ENCODE results near the gene KIF6.
"Not testable (repeated sequence)": the region's sequence is repeated elsewhere in the genome, so short reads cannot be mapped to it uniquely, and the experiment has no call there.

KIF6 gene, protein sequence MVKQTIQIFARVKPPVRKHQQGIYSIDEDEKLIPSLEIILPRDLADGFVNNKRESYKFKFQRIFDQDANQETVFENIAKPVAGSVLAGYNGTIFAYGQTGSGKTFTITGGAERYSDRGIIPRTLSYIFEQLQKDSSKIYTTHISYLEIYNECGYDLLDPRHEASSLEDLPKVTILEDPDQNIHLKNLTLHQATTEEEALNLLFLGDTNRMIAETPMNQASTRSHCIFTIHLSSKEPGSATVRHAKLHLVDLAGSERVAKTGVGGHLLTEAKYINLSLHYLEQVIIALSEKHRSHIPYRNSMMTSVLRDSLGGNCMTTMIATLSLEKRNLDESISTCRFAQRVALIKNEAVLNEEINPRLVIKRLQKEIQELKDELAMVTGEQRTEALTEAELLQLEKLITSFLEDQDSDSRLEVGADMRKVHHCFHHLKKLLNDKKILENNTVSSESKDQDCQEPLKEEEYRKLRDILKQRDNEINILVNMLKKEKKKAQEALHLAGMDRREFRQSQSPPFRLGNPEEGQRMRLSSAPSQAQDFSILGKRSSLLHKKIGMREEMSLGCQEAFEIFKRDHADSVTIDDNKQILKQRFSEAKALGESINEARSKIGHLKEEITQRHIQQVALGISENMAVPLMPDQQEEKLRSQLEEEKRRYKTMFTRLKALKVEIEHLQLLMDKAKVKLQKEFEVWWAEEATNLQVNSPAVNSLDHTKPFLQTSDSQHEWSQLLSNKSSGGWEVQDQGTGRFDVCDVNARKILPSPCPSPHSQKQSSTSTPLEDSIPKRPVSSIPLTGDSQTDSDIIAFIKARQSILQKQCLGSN

GRCh38 chr6:39724787-39725631, at the start of gene KIF6:
Gene KIF6, minus strand, starts transcription at chr6:39725408. Its CDS starts 98 bp downstream, at chr6:39725310.
- peak; percentile 98 for DNase-seq

DNA sequence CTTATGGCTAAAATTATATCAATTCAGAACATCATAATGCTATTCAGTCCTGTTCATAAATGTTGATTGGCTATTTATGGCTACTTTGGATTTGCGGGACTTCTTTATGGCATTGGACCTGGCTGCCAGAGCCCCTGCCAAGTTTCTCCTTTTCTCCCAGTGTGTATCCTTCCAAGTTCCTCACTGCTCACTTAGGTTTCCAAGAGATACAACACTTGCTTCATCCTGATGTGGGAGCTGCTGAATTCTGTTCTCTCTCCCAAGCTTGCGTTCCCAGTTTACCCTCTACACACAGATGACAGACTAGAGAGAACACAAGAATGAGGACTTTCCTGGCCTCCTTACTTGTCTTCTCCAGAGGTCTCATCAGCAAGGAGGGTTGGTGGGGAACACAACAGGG, 48.6 kb upstream of the KIF6 start:
- DNase-seq, result no peak

DNA sequence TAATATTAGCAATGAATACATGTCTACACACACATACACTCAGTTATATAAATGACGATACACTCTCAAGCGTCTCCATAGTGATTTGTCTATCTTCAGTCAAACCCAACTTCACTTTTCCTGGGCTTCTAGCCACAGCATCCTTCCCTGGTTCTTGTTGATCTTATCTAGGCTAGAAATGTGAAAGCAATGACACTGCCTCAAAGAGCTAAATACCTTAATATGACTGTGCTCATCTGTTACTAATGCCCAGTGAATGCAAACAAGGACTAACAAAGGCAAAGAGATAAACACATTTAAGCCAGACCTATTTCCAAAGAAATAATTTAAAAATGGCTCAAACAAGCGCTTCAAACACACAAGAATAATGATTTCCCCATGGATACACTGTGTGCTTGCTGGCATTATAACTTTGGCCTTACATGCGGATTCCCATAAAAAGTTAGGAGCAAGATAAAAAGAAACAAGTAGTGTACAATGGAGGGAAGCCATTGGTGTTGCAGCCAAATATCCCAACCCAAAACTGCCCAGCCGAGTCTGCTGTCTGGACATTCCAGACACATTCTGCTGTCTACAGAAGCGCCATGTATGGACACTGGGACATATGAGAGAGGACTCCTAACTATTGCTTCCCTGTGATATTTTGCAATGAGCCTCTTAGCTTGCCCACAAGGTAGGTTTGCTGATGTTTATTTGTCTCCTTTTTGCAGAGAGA, 47.5 kb upstream of the KIF6 start:
- DNase-seq, result no peak

DNA sequence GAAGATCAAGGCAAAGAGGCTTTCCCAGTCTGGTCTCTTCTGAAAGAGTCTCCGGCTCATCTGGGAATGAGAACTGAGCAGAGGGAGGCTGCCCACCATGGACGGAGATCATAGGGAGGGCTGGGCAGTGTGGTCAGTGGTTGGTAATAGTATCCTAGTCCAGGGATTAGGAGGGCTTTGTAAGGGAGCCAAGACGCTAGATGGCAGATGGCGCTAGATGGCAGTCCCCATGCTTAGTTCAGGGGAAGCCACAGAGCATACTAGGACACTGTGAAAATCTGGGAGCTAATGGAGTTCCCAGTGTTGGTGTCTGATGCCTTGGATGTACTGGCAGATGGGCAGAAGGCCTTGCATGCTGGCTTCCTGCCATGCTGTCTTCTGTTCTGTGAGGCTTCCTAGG, 45.2 kb upstream of the KIF6 start:
- no peak for DNase-seq

DNA sequence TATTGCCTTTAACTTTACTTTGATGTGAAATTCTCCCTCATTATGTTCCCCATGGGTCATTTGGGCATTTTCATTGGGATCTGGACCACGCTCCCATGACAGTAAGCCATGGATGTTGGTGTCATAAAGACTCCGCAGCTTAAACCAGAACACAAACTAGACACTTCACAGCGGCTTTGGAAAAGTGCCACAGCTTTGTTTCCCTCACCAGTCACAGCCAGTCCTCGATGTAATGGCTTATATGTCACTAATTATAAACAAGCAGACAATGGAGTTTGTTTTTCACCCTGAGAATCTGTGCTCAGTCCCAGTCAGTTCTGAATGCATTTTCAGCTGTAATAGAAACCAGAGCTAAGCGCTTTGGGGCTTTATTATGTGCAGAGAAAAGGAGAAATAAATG, 43.8 kb upstream of the KIF6 start:
- no peak for DNase-seq

DNA sequence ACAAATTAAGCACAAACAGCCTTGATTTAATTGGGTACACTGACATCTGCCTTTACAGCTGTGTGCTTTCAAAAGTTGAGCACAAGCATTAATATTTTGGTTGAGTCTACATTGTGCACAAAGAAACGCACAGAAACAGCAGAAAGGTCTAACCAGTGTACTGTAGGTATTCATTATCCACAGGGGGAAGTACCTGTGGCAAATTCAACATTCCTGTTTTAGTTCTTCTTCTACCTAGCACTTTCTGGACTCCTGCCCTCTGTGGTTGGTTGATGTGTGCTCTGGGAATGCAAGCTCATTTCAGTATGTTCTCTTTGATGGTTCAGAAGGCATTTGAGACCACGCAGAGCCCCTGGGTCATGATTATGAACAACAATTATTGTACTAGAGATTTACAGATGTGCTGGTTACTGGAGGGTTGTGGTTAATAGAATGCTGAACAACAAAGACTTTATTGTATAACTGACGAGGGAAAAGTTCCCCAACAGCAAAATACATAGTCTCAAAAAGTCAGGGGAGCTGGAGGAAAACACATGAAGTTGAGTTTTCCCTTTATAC, 40.4 kb upstream of the KIF6 start:
- no peak for DNase-seq

- DNase-seq, result no peak
These were observed 35.2 kb upstream of the KIF6 start for GRCh38 chr6:39760226-39760952.

DNA sequence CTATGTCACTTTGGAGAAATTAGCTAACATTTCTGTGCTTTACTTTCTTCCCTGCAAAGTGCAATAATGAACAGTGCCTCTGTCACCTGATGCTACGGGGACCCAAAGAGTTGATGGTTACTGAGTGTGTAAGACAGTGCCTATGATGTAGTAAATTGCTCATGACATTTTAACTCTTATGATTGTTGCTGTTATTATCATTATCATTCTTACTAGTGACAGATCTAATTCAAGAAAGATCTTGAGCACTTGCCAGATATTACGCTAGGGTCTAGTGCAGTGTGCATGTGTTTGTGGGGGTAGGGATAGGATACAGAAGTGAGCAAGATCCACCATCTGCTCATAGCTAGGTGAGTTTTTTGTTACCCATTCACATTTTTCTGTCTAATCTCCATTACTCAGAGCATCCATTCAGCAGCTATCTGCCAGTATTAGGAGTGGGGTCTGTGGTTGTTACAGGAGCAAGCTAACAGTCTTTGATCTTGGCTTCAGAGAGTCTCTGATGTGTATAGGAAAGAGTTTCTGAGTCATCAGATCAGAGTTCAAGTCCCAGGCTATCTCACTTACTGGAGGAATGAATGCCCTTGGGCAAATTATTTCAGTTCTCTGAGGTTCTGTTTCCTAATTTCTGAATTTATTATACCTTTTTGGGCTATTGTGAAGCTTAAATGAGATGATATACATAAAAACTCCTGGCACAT, 33.8 kb upstream of the KIF6 start:
- no peak for DNase-seq

DNA sequence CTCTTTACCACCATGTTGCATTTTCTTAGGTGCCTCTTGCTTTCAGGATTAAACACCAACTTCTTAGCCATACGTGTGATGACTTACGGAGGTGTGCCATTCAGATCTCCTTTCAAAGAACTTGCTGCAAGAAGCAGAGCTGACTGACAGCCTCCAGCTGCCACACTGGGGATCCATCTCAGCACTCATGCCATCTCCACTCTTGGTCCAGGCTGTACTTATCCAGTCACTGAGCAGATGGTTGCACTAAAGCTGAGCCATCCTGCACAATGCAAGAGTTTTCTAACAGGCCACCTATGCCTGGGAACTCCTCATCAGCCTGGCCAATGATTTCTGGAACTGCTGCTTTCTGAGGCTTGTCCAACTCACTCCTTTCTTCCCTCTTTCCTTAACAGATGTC, 31.4 kb upstream of the KIF6 start:
- no peak for DNase-seq

- no peak for DNase-seq
These were observed 30.0 kb upstream of the KIF6 start for GRCh38 chr6:39755231-39755630.

DNA sequence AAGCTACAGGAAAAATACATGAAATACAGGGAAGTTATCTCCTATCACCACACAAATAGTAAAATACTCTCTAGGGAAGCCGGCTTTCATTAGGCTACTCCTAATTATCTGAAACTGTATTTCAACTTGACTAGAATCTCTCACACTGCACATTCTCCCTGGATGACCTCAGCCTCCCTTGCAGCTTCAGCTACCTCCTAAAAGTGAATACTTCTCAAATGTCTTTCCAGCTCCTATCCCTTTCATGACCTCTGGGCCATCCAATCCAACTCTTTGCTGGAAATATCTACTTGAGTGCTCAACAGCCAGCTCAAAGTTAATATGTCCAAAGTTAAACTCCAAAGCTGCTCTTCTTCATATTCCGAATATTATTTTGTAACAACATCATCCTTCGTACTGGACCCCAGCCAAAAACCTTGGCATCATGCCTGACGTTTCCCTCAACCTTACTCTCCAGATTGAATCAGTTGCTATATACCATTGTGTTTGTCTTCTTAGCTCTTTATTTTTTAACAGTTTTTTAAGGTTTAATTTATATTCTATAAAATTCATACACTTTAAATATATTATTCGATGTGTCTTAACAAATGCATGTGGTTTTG, 29.4 kb upstream of the KIF6 start:
- no peak for DNase-seq

GRCh38 chr6:39753725-39754045, 28.5 kb upstream of the KIF6 start:
- DNase-seq, result no peak

- no peak for DNase-seq
These were observed 27.9 kb upstream of the KIF6 start for GRCh38 chr6:39752835-39753724.

DNA sequence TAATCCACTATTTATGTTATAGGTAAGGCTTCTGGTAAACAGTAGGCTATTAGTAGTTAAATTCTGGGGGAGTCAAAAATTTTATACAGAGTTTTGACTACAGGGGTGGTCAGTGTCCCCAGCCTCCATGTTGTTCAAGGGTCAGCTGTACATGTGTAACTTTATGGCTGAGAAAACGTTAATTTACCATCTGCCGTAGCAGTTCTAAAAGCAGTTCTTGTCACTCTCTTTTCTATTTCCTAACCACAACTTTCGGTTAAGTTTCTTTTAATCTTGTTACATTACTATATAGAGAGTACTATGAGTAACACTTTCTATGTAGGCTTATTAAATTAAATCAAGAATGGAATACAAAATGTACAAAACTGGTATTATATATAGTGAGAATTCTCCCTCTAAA, 21.6 kb upstream of the KIF6 start:
- DNase-seq, result no peak

DNA sequence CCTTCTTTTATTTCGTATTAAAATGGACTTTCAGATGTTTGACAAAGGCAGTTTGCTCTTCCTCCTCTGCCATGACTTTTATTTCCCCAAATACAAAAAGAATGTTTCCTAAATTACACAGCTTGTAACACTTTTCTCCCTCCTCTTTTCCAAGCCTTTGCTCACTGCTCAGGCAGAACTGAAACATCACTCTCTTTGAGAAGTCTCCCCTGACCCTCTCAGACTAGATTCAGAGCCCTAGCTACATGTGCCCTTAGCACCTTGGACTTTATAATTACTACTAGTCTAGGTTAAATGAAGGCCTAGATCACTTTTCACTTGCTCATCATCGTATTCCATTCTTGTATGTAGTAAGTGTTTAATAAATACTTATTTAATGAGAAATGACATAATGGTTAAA, 8.5 kb upstream of the KIF6 start:
- DNase-seq, result no peak

DNA sequence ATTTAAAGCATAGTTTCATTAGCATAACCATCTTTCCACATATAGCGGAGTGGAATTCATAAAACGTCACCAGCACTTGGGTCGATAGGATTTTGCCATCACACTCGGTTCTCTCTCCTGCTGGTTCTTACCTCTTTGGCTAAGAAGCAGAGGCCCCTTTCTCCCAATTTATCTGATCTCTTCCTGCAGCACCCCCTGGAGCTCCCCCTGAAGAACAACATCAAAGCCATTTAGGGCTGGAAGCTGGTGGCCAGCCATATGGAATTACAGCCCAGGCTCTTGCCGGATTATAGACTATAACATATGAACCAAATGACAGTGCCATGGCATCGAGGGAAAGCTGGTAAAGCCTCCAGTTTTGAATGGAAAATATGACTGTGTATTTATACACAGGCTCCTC, 6.4 kb upstream of the KIF6 start:
- no peak for DNase-seq

- no peak for DNase-seq
These were observed 4.7 kb upstream of the KIF6 start for GRCh38 chr6:39729945-39730344.

GRCh38 chr6:39725632-39725997, 407 bp upstream of the KIF6 start:
- DNase-seq, result no peak

GRCh38 chr6:39723350-39723749, 1.9 kb downstream of the KIF6 start:
- DNase-seq, result not testable (repeated sequence)

- no peak for DNase-seq
These were observed 10.4 kb downstream of the KIF6 start for GRCh38 chr6:39714802-39715201.
